Gastroesophageal sphincter (tissue), 3 donors: ENCODE measurements around the gene MUC5B.

Experiments
- CTCF ChIP-seq, 4 experiments: fragments of 200-600 bp in 2 of 4; fragments of 450-650 bp in 2 of 4; sonication (generic) in 1 of 4; IDR thresholded peaks; one replicate each; pipeline ENCODE4 v1.5.1; 2017 to 2019; ENCODE audit warnings: antibody characterized with exemption in 4 of 4, mild to moderate bottlenecking in 2 of 4, moderate library complexity in 2 of 4
- POLR2A ChIP-seq, 2 donors: fragments of 450-650 bp; IDR thresholded peaks; one replicate each; pipeline ENCODE4 v1.6.1; 2017; ENCODE audit warnings: antibody characterized with exemption in 2 of 2, mild to moderate bottlenecking in 2 of 2, moderate library complexity in 1 of 2

- TF ChIP-seq CTCF (IDR thresholded peaks at IDR 0.05), result no peak
- no peak for TF ChIP-seq POLR2A (IDR thresholded peaks at IDR 0.05)
These were observed 78.5 kb downstream of the MUC5B start for GRCh38 chr11:1301220-1302000.
